ENCODE results near the gene CLIP1. TPM values are rescaled to one million over a fixed set of nuclear protein-coding genes. Genes with fewer than 3 reads are reported as not detected.
"Not testable (repeated sequence)": the region's sequence is repeated elsewhere in the genome, so short reads cannot be mapped to it uniquely, and the experiment has no call there.

The CLIP1 gene
- total RNA-seq, 2 experiments from 2014 or later = 52.0 to 54.9 TPM

- POLR2A ChIA-PET = interaction anchor here (0.6 to 3.1 kb wide), 8 partner anchors 14 to 833 kb away, joined by 3 to 59 read pairs (median 8); partner anchors contain the start of genes CLIP1, KNTC1, RSRC2 and ZCCHC8
- Mint-ChIP-seq H3K36me3 (ENCODE audit: low read depth) (peaks cover 9% of the 10 kb centered on the region), H3K27ac (peak overlapping the region; percentile 87), H3K4me1 (ENCODE audit: low read depth) (peaks cover 41% of the 10 kb centered on the region), H3K27me3 (no peaks in the 10 kb centered on the region), H3K9me3 (no peaks in the 10 kb centered on the region), H3K4me3 (peak overlapping the region; percentile 72)
- H3K27ac ChIP-seq (ENCODE audit: low read depth in 1 of 2, low read length in 2 of 2) = peak overlapping the region; percentile 0 to 26
- no peaks in the 10 kb centered on the region for H3K9me3 ChIP-seq (ENCODE audit: control insufficient read depth in 1 of 2, insufficient read depth in 1 of 2, low read length in 2 of 2)
- no peak for DNase-seq
- CTCF ChIA-PET = interaction anchor here (0.5 to 3.9 kb wide), 16 partner anchors 14 to 137 kb away, joined by 3 to 84 read pairs (median 4); partner anchors contain the start of genes CLIP1 and ZCCHC8
- H3K27me3 ChIP-seq (ENCODE audit: control insufficient read depth in 1 of 2, insufficient read depth in 2 of 2, low read length in 2 of 2) = no peaks in the 10 kb centered on the region
- ATAC-seq (ENCODE audit: poor library complexity) = peak; percentile 8
- intact Hi-C loops (cut with DNase I, micrococcal nuclease) = loop anchor here (1.0 to 10.0 kb wide), 5 partner anchors 22 to 356 kb away; partner anchors contain the start of gene DENR (in 2 of the 2)
- peaks cover 19% of the 10 kb centered on the region for H3K4me1 ChIP-seq (ENCODE audit: insufficient read depth, low read length)
- H3K4me3 ChIP-seq (ENCODE audit: low read length) = no peak overlapping the region
- H3K36me3 ChIP-seq (ENCODE audit: insufficient read depth, low read length) = no peaks in the 10 kb centered on the region
- no peak for TF ChIP-seq CTCF (IDR thresholded peaks at IDR 0.05)
These were observed 23.2 kb downstream of the CLIP1 start for GRCh38 chr12:122399254-122399591.

GRCh38 chr12:122397981-122398380 is 24.5 kb downstream of the CLIP1 start:
- H3K27ac Mint-ChIP-seq; H3K36me3 ChIP-seq (ENCODE audit: insufficient read depth, low read length); H3K4me3 Mint-ChIP-seq; H3K27me3 Mint-ChIP-seq; DNase-seq; H3K27ac ChIP-seq (ENCODE audit: low read depth in 1 of 2, low read length in 2 of 2); H3K9me3 ChIP-seq (ENCODE audit: control insufficient read depth in 1 of 2, insufficient read depth in 1 of 2, low read length in 2 of 2); H3K9me3 Mint-ChIP-seq; H3K36me3 Mint-ChIP-seq (ENCODE audit: low read depth); H3K4me3 ChIP-seq (ENCODE audit: low read length); ATAC-seq (ENCODE audit: poor library complexity); H3K27me3 ChIP-seq (ENCODE audit: control insufficient read depth in 1 of 2, insufficient read depth in 2 of 2, low read length in 2 of 2): not testable (repeated sequence)
- POLR2A ChIA-PET = interaction anchor here (0.7 to 3.1 kb wide), 3 partner anchors 19 to 74 kb away, joined by 3 to 59 read pairs (median 3); no protein-coding TSS in a partner anchor
- H3K4me1 Mint-ChIP-seq (ENCODE audit: low read depth) = peaks cover 44% of the 10 kb centered on the region
- intact Hi-C loops (cut with DNase I, micrococcal nuclease) = loop anchor here (5.0 to 10.0 kb wide), 3 partner anchors 54 to 357 kb away; partner anchors contain the start of gene DENR (in 2 of the 2)
- H3K4me1 ChIP-seq (ENCODE audit: insufficient read depth, low read length) = peaks cover 25% of the 10 kb centered on the region
- CTCF ChIA-PET = interaction anchor here (3.9 kb wide), 1 partner anchor 75 kb away, joined by 84 read pairs; no protein-coding TSS in a partner anchor

GRCh38 chr12:122395319-122395718 is 27.1 kb downstream of the CLIP1 start:
- Mint-ChIP-seq H3K4me1 (ENCODE audit: low read depth) (peaks cover 43% of the 10 kb centered on the region), H3K9me3 (no peaks in the 10 kb centered on the region), H3K4me3 (no peak overlapping the region), H3K36me3 (ENCODE audit: low read depth) (peaks cover 9% of the 10 kb centered on the region), H3K27me3 (no peaks in the 10 kb centered on the region), H3K27ac (peak overlapping the region; percentile 92)
- TF ChIP-seq CTCF (IDR thresholded peaks at IDR 0.05) = no peak
- intact Hi-C loops (cut with DNase I, micrococcal nuclease) = loop anchor here (5.0 to 10.0 kb wide), 3 partner anchors 57 to 359 kb away; partner anchors contain the start of gene DENR (in 2 of the 2)
- no peaks in the 10 kb centered on the region for H3K27me3 ChIP-seq (ENCODE audit: control insufficient read depth in 1 of 2, insufficient read depth in 2 of 2, low read length in 2 of 2)
- no peaks in the 10 kb centered on the region for H3K36me3 ChIP-seq (ENCODE audit: insufficient read depth, low read length)
- POLR2A ChIA-PET = interaction anchor here (1.2 kb wide), 1 partner anchor 104 kb away, joined by 3 read pairs; no protein-coding TSS in a partner anchor
- no peak overlapping the region for H3K27ac ChIP-seq (ENCODE audit: low read depth in 1 of 2, low read length in 2 of 2)
- CTCF ChIA-PET = interaction anchor here (1.0 kb wide), 1 partner anchor 16 kb away, joined by 3 read pairs; no protein-coding TSS in a partner anchor
- ATAC-seq (ENCODE audit: poor library complexity) = no peak
- peak in 1 of 14 experiments; percentile 8 for DNase-seq
- H3K9me3 ChIP-seq (ENCODE audit: control insufficient read depth in 1 of 2, insufficient read depth in 1 of 2, low read length in 2 of 2) = no peaks in the 10 kb centered on the region
- no peak overlapping the region for H3K4me3 ChIP-seq (ENCODE audit: low read length)
- H3K4me1 ChIP-seq (ENCODE audit: insufficient read depth, low read length) = peaks cover 24% of the 10 kb centered on the region

Data from CD4-positive, alpha-beta T cell (primary cell).